Neuronal stem cell (in vitro differentiated cells): ENCODE data around the gene TMEM203.

Experiments
- DNase-seq: peaks from one replicate; pipeline ENCODE4 v3.0.0-alpha.2; 2013; ENCODE audit warnings: low spot score
- H2AFZ ChIP-seq: one replicate; pipeline ENCODE4 v1.6.1; 2013; ENCODE audit warnings: mild to moderate bottlenecking, low read length, inconsistent platforms
- H2AK5ac ChIP-seq: 2 replicates; pipeline ENCODE4 v1.6.1; 2013; ENCODE audit warnings: low read depth, mild to moderate bottlenecking, inconsistent platforms, low read length, moderate library complexity, mixed read lengths
- H2BK120ac ChIP-seq: 2 replicates; pipeline ENCODE4 v1.6.1; 2013; ENCODE audit warnings: low read depth, mild to moderate bottlenecking, inconsistent platforms, low read length, moderate library complexity, mixed read lengths
- H2BK12ac ChIP-seq: one replicate; pipeline ENCODE4 v1.6.1; 2013; ENCODE audit warnings: low read length, inconsistent platforms
- H2BK15ac ChIP-seq: 2 replicates; pipeline ENCODE4 v1.6.1; 2013; ENCODE audit warnings: mild to moderate bottlenecking, low read length, inconsistent platforms, mixed read lengths
- H2BK5ac ChIP-seq: one replicate; pipeline ENCODE4 v1.6.1; 2013; ENCODE audit warnings: inconsistent platforms, mild to moderate bottlenecking, low read length, moderate library complexity
- H3K14ac ChIP-seq: one replicate; pipeline ENCODE4 v1.6.1; 2013; ENCODE audit warnings: low read length, inconsistent platforms
- H3K18ac ChIP-seq: 2 replicates; pipeline ENCODE4 v1.6.1; 2013; ENCODE audit warnings: low read length, inconsistent platforms
- H3K23ac ChIP-seq: 2 replicates; pipeline ENCODE4 v1.6.1; 2013; ENCODE audit warnings: low read depth, mild to moderate bottlenecking, mixed read lengths, low read length, inconsistent platforms; ENCODE audit not compliant: poor library complexity
- H3K27ac ChIP-seq: replicated peaks from 3 replicates; pipeline ENCODE4 v1.5.1; 2013; ENCODE audit warnings: low read length, inconsistent platforms
- H3K27me3 ChIP-seq, 3 experiments: 2 replicates each; pipeline ENCODE4 v1.6.1; 2013; ENCODE audit warnings: low read length in 3 of 3, mild to moderate bottlenecking in 2 of 3, inconsistent platforms in 1 of 3, low read depth in 1 of 3, mixed read lengths in 1 of 3, moderate library complexity in 1 of 3; ENCODE audit not compliant: control insufficient read depth in 3 of 3, insufficient read depth in 3 of 3
- H3K36me3 ChIP-seq, 2 donors: replicated peaks in 1 of 2; 2 replicates each; pipeline ENCODE4 v1.6.1; 2013; ENCODE audit warnings: low read length in 2 of 2; ENCODE audit not compliant: control insufficient read depth in 2 of 2, insufficient read depth in 2 of 2
- H3K4ac ChIP-seq: 2 replicates; pipeline ENCODE4 v1.6.1; 2013; ENCODE audit warnings: inconsistent platforms, mild to moderate bottlenecking, low read length, moderate library complexity
- H3K4me1 ChIP-seq, 2 donors: 1 replicate in 1 of 2; 2 replicates in 1 of 2; pipeline ENCODE4 v1.6.1; 2013; ENCODE audit warnings: low read length in 2 of 2, low read depth in 1 of 2; ENCODE audit not compliant: control insufficient read depth in 2 of 2, insufficient read depth in 1 of 2
- H3K4me2 ChIP-seq: one replicate; pipeline ENCODE4 v1.6.1; 2013; ENCODE audit warnings: mild to moderate bottlenecking, low read length, inconsistent platforms; ENCODE audit not compliant: insufficient read depth, poor library complexity, severe bottlenecking
- H3K4me3 ChIP-seq, 2 donors: 2 replicates each; pipeline ENCODE4 v1.5.1; 2013; ENCODE audit warnings: low read length in 2 of 2, mild to moderate bottlenecking in 2 of 2, inconsistent platforms in 1 of 2, moderate library complexity in 1 of 2
- H3K79me1 ChIP-seq: one replicate; pipeline ENCODE4 v1.6.1; 2013; ENCODE audit warnings: low read depth, mild to moderate bottlenecking, inconsistent platforms, low read length, moderate library complexity
- H3K9ac ChIP-seq: one replicate; pipeline ENCODE4 v1.6.1; 2013; ENCODE audit warnings: mild to moderate bottlenecking, low read depth, low read length, inconsistent platforms; ENCODE audit not compliant: poor library complexity
- H3K9me3 ChIP-seq, 2 donors: replicated peaks in 1 of 2; 2 replicates each; pipeline versions ENCODE3 to v1.6.1; 2013; ENCODE audit warnings: low read length in 2 of 2, mild to moderate bottlenecking in 2 of 2, inconsistent platforms in 1 of 2, low read depth in 1 of 2, mixed read lengths in 1 of 2, moderate library complexity in 1 of 2; ENCODE audit not compliant: control insufficient read depth in 2 of 2, insufficient read depth in 1 of 2
- H4K8ac ChIP-seq: one replicate; pipeline ENCODE4 v1.6.1; 2013; ENCODE audit warnings: low read depth, mild to moderate bottlenecking, inconsistent platforms, low read length, moderate library complexity
- H4K91ac ChIP-seq: one replicate; pipeline ENCODE4 v1.6.1; 2013; ENCODE audit warnings: low read length, low read depth, mild to moderate bottlenecking, inconsistent platforms; ENCODE audit not compliant: poor library complexity
- WGBS, 2 donors: extraction: QIAGEN DNeasy Blood & Tissue Kit; methylation state at CpG; one replicate each; pipeline ENCODE4 v1.1.7; 2013; ENCODE audit warnings: missing lambda C conversion rate in 2 of 2, mixed read lengths in 1 of 2; ENCODE audit not compliant: insufficient read length in 2 of 2, insufficient replicate concordance in 1 of 2; ENCODE audit errors: extremely low coverage in 2 of 2; 5-methylcytosine and 5-hydroxymethylcytosine counted together

Gene TMEM203

DNA sequence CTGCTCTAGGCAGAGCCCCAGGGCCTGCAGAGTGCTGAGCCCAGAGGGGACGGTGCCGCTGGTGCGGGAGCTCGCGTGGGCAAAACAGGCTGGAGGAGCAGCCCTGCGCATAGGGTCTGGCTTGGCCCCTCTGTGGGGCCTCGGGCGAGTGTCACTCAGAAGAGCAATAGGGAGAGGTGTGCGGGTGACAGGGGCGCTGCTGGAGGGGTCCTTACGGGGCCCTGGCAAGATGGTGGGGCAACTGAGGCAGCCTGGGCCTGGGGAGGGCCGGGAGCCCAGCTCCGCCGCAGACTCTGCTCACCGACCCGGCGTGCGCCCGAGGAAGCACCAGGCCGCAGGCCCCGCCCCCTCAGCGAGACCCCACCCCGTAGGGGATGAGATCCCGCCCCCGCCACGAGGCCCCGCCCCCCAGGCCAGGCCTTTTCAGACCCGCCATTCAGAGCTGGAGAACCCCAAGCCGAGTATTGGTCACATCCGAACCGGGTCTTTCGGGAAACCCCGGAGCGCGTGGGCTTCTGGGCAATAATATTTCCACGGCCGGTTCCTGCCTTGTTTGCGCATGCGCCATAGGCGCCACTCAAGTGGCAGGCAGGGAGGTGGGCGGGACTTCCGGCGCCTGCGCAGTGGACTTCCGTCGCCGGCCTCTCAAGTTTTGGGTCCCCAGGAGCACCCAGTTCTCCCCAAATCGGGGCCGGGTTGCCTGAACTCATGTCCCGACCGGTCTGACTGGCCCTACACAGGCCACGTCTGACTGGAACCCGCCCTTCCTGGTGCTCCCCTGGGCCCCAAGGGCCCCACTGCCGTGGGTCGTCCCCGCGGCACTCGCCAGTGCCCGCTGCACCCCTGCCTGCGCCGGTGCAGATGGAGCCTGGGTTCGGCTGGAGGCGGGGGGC lies 17.9 kb upstream of the TMEM203 start:
- peak overlapping the region; percentile 81 for H2BK120ac ChIP-seq
- peak overlapping the region; percentile 93 for H3K4ac ChIP-seq
- H2BK15ac ChIP-seq, result peak overlapping the region; percentile 98
- no peak overlapping the region for H4K91ac ChIP-seq
- H2AFZ ChIP-seq, result peak overlapping the region; percentile 94
- peak overlapping the region; percentile 71 for H2AK5ac ChIP-seq
- peak overlapping the region; percentile 83 to 93 for H3K4me3 ChIP-seq
- peak overlapping the region; percentile 82 for H4K8ac ChIP-seq
- peak overlapping the region; percentile 93 for H3K23ac ChIP-seq
- peak overlapping the region; percentile 99 for H3K18ac ChIP-seq
- H3K9ac ChIP-seq, result peak overlapping the region; percentile 99
- H3K36me3 ChIP-seq, result no peaks in the 10 kb centered on the region
- H2BK12ac ChIP-seq, result peak overlapping the region; percentile 59
- peaks cover 9% of the 10 kb centered on the region for H3K79me1 ChIP-seq
- H3K4me1 ChIP-seq, result peaks cover 11 to 23% of the 10 kb centered on the region in 2 donors
- H3K9me3 ChIP-seq, result no peaks in the 10 kb centered on the region
- peak overlapping the region; percentile 66 for H2BK5ac ChIP-seq
- H3K27me3 ChIP-seq, result peaks cover 0 to 10% (median 3%) of the 10 kb centered on the region in 3 experiments
- DNase-seq, result peak; percentile 95
- no CpG with 5 or more reads among the region's 63 CpGs for WGBS, 2 donors
- peak overlapping the region; percentile 72 for H3K27ac ChIP-seq
- peak overlapping the region; percentile 89 for H3K14ac ChIP-seq
- peak overlapping the region; percentile 89 for H3K4me2 ChIP-seq

DNA sequence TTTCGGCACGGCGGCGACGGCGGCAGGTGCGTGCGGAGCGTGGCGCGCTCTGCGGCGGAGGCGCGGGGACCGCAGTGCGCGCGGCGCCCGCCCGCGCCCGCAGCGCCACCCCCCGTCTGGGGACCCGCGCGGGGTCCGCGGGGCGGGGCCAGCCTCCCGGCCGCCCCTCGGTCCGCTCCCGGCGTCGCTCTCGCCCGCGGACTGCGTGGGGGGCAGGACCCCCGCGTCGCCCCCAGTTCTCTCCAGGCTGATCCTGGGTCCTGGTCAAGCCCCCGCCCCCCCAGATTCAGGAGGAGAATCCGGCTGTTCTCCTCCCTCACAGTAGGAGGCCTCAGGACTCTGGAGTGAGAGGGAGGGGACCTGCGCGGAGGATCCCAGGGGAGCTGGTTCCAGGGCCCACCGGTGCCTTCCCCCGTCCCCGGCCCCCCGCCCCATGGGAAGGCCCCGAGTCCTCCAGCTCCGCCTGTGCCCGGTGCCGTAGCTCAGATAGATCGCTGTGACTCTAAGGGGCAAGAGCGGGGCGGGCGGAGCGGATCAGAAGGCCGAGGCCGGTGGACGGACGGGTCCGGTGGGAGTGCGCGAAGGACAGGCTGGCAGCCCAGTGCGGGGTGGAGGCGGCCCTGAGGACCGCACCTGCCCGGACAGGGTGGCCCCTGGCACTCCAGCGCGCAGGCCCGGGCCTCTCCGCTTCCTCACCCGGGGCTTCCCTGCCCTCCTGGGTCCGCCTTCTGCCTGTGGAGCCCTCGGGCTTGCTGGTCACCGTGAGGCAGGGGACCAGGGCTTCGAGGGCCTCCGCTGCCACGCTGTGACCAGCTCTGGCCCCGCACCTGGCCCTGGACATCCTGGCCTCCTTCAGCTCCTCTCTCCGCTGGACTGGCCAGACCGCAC lies 17.0 kb upstream of the TMEM203 start, which contains the start of gene RNF208:
Gene RNF208, minus strand, starts transcription at position 51 of the 888 bp plus-strand sequence. CDS start 1,028 bp downstream, outside the sequence.
- Histone ChIP-seq H4K8ac (peak within 1 kb of the TSS; percentile 98), H4K91ac (no peak within 1 kb of the TSS), H3K79me1 (peaks cover 10% of the 10 kb centered on the region), H3K4ac (peak within 1 kb of the TSS; percentile 93), H2BK5ac (peak within 1 kb of the TSS; percentile 66), H3K27me3 (peaks cover 0 to 10% (median 3%) of the 10 kb centered on the region in 3 experiments), H3K4me3 (peak within 1 kb of the TSS; percentile 74 to 83), H2BK15ac (peak within 1 kb of the TSS; percentile 98), H3K36me3 (no peaks in the 10 kb centered on the region), H3K23ac (peak within 1 kb of the TSS; percentile 89), H3K18ac (peak within 1 kb of the TSS; percentile 94), H2BK120ac (peak within 1 kb of the TSS; percentile 81), H2AK5ac (peak within 1 kb of the TSS; percentile 71), H3K27ac (no peak within 1 kb of the TSS), H2AFZ (peak within 1 kb of the TSS; percentile 94), H3K9ac (peak within 1 kb of the TSS; percentile 91), H3K4me1 (peaks cover 11 to 23% of the 10 kb centered on the region in 2 donors), H3K9me3 (no peaks in the 10 kb centered on the region), H3K4me2 (peak within 1 kb of the TSS; percentile 89), H3K14ac (no peak within 1 kb of the TSS), H2BK12ac (peak within 1 kb of the TSS; percentile 59)
- no CpG with 5 or more reads among the region's 88 CpGs for WGBS, 2 donors
- no peak for DNase-seq

DNA sequence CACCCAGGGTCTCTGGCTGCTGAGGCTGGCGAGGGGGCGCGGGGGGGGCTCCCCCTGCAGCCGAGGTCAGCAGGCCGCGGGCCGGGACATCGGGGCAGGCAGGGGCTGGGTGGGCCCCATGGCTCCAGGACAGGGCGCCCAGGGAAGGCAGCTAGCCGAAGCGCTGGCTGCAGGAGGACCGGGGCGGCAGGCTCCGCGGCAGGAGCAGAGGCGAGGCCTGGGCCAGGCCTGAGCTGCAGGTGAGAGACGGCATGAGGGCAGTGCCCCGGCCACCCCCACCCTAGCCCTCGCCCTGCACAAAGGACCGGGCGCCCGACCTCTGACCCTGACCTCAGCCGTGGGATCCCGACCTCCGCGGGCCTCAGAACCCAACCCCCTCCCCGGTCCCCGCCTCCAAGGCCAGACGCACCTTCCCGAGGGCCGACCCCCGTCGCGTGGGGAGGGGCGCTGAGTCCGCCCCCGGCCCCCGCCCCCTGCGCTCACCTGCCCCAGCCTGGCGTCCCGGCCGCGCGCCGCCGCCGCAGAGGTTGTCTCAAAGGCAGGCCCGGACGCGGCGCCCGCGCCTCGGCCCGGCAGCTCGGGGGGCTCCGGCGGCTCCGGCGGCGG lies 16.2 kb upstream of the TMEM203 start:
- H4K8ac ChIP-seq, result peak overlapping the region; percentile 98
- H2BK12ac ChIP-seq, result no peak overlapping the region
- no peak overlapping the region for H3K4ac ChIP-seq
- peaks cover 0 to 10% (median 3%) of the 10 kb centered on the region in 3 experiments for H3K27me3 ChIP-seq
- no peak overlapping the region for H2BK120ac ChIP-seq
- H2BK15ac ChIP-seq, result peak overlapping the region; percentile 49
- peak overlapping the region; percentile 84 for H3K9ac ChIP-seq
- peak overlapping the region; percentile 56 for H2AK5ac ChIP-seq
- no peak overlapping the region for H3K27ac ChIP-seq
- H3K79me1 ChIP-seq, result peaks cover 12% of the 10 kb centered on the region
- peak overlapping the region; percentile 93 for H3K18ac ChIP-seq
- H3K14ac ChIP-seq, result no peak overlapping the region
- no peak overlapping the region for H4K91ac ChIP-seq
- no peak for DNase-seq
- peak overlapping the region; percentile 43 for H3K23ac ChIP-seq
- H3K4me1 ChIP-seq, result peaks cover 11 to 23% of the 10 kb centered on the region in 2 donors
- H2BK5ac ChIP-seq, result no peak overlapping the region
- H2AFZ ChIP-seq, result peak overlapping the region; percentile 71
- no peaks in the 10 kb centered on the region for H3K9me3 ChIP-seq
- H3K4me2 ChIP-seq, result peak overlapping the region; percentile 89
- no peaks in the 10 kb centered on the region for H3K36me3 ChIP-seq
- H3K4me3 ChIP-seq, result peak overlapping the region; percentile 74 to 83
- no CpG with 5 or more reads among the region's 61 CpGs for WGBS, 2 donors
